ENCODE data around the gene ACTN4.

- TF ChIP-seq CTCF (conservative IDR thresholded peaks at IDR 0.05) (no peak), EZH2 (IDR thresholded peaks at IDR 0.05; ENCODE audit: low read depth) (no peak)
Measured at GRCh38 chr19:38655148-38655824, 7.8 kb downstream of the ACTN4 start.

Data from PC-9 (cell line).